Adrenal gland (tissue), 12 donors: ENCODE results near the gene TAF11L13. TPM values are rescaled to one million over a fixed set of nuclear protein-coding genes. Genes with fewer than 3 reads are reported as not detected.

Experiments used
- DNase-seq, 7 donors: peaks; one replicate each; pipeline ENCODE4 v3.0.0-alpha.2; 2019 to 2020
- H3K27ac ChIP-seq, 5 donors: fragments of 200-600 bp; sonication (generic) in 4 of 5; 1 replicate in 3 of 5; 2 replicates in 2 of 5; pipeline versions ENCODE4 v1.5.1 to v1.8.0; 2016 to 2020; ENCODE audit warnings: mild to moderate bottlenecking in 1 of 5
- H3K27me3 ChIP-seq: fragments of 200-600 bp; 2 replicates; pipeline ENCODE4 v1.8.0; 2021
- H3K36me3 ChIP-seq, 2 donors: fragments of 200-600 bp; replicated peaks in 1 of 2; 1 replicate in 1 of 2; 2 replicates in 1 of 2; pipeline versions ENCODE4 v1.5.1 to v1.8.0; 2018 to 2022
- H3K4me1 ChIP-seq, 2 donors: fragments of 200-600 bp; replicated peaks in 1 of 2; 1 replicate in 1 of 2; 2 replicates in 1 of 2; pipeline versions ENCODE4 v1.5.1 to v1.8.0; 2018 to 2021
- H3K4me3 ChIP-seq, 4 donors: fragments of 200-600 bp; sonication (generic) in 3 of 4; one replicate each; pipeline ENCODE4 v1.5.1; 2016 to 2018
- H3K9me3 ChIP-seq, 3 donors: fragments of 200-600 bp; sonication (generic) in 1 of 3; replicated peaks in 1 of 3; 1 replicate in 2 of 3; 2 replicates in 1 of 3; pipeline versions ENCODE4 v1.5.1 to v1.8.0; 2016 to 2021
- POLR2A ChIP-seq, 2 donors: fragments of 450-650 bp; IDR thresholded peaks; one replicate each; pipeline ENCODE4 v1.6.1; 2017; ENCODE audit warnings: antibody characterized with exemption in 2 of 2, mild to moderate bottlenecking in 2 of 2, moderate library complexity in 1 of 2
- WGBS, 4 donors: extraction: QIAGEN DNeasy Blood & Tissue Kit in 2 of 4; methylation state at CpG; one replicate each; pipeline versions ENCODE4 v1.1.5 to v1.1.7; 2013 to 2017; 5-methylcytosine and 5-hydroxymethylcytosine counted together
- intact Hi-C, 2 donors: fragments of 100-400 bp; cut with DNase I; formaldehyde crosslinking; loops; one replicate each; pipeline versions ENCODE4 v1.14.1 to v1.15.0; 2022 to 2023
- polyA plus RNA-seq, 3 donors: library from polyadenylated mRNA; stranded (reverse); fragments of 200-250 nt in 2 of 3; fragments of 350-450 nt in 1 of 3; fragmentation: Illumina TruSeq in 1 of 3; extraction: RNeasy Lipid Tissue Mini Kit (QIAGEN cat#74804) in 1 of 3; gene quantifications; one replicate each; pipeline ENCODE4 v1.2.3, GENCODE V29; 2013 to 2014
- total RNA-seq, 9 donors: library from RNA; depleted of rRNA in 4 of 9; stranded (reverse); fragments of >200 nt in 4 of 9; fragments of 120-200 nt in 1 of 9; fragmentation: NEBNext Ultra II Directional in 1 of 9; extraction: Animal tissue kit (Norgen Biotek cat#: 25700) in 1 of 9; gene quantifications; one replicate each; pipeline versions ENCODE4 v1.1.0 to v1.2.4, GENCODE V29; 2013 to 2023
- TF ChIP-seq, protein P1 (sequence below), 6 experiments: fragments of 450-650 bp in 4 of 6; fragments of 200-600 bp in 2 of 6; sonication (generic) in 1 of 6; IDR thresholded peaks; 1 replicate in 5 of 6; 2 replicates in 1 of 6; pipeline versions ENCODE4 v1.5.1 to v1.8.0; 2016 to 2021; ENCODE audit warnings: antibody characterized with exemption in 6 of 6, mild to moderate bottlenecking in 2 of 6, moderate library complexity in 1 of 6
- donor health status: healthy with polysubstance abuse.
- donor health status: Bipolar disorder and iron deficiency.
- donor health status: DM: yes; HTN: yes; CAD: no.
- donor health status: DM: no; HTN: no; CAD: no.
- donor health status: DM: no; HTN: no; CAD: no.
- donor health status: DM: yes; HTN: yes; CAD: no.

The TAF11L13 gene
- total and polyA plus RNA-seq, 12 donors, result not detected

DNA sequence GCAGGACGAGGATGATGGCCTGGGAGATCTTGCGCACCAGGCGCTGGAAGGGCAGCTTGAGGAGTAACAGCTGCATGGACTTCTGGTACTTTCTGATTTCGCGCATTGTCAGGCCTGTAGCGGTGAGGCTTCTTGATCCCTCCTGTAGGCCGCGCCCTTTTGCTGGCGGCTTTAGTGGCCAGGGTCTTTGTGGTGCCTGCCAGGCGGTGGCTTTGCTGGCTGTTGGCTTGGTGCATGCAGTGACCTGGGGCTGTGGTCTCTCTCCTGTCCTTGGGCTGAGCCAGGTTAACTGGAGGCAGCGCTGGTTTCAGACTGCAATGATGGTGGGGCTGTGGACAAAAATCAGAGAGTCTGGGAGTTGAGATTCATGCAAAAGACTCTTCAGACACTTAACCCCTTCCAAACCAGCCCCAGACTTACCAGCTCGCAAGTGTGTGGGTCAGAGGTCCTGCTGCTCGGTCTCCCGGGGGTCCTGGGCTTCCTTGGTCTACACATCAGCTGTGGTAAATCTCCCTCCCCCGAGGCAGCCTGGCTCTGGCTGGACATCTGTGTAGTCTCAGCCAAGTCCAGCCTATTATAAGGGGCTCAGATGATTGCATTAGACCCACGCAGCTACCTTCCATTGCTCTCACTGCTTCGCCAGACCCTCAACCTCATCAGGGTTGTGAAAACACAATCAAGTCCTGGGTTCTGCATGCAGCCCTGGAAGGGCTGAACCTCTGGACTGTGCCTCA is 16.8 kb upstream of the TAF11L13 start:
- H3K27me3 ChIP-seq, result no peaks in the 10 kb centered on the region
- no peaks in the 10 kb centered on the region for H3K9me3 ChIP-seq
- no peak overlapping the region for H3K4me3 ChIP-seq
- DNase-seq, result no peak
- no peaks in the 10 kb centered on the region for H3K4me1 ChIP-seq
- H3K36me3 ChIP-seq, result no peaks in the 10 kb centered on the region
- WGBS, 4 donors, result 87 to 92% (median 91%) methylated on average over 13 to 17 of the region's 17 CpGs
- TF ChIP-seq, protein P1, sequence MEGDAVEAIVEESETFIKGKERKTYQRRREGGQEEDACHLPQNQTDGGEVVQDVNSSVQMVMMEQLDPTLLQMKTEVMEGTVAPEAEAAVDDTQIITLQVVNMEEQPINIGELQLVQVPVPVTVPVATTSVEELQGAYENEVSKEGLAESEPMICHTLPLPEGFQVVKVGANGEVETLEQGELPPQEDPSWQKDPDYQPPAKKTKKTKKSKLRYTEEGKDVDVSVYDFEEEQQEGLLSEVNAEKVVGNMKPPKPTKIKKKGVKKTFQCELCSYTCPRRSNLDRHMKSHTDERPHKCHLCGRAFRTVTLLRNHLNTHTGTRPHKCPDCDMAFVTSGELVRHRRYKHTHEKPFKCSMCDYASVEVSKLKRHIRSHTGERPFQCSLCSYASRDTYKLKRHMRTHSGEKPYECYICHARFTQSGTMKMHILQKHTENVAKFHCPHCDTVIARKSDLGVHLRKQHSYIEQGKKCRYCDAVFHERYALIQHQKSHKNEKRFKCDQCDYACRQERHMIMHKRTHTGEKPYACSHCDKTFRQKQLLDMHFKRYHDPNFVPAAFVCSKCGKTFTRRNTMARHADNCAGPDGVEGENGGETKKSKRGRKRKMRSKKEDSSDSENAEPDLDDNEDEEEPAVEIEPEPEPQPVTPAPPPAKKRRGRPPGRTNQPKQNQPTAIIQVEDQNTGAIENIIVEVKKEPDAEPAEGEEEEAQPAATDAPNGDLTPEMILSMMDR (IDR thresholded peaks at IDR 0.05), result no peak
- TF ChIP-seq POLR2A (IDR thresholded peaks at IDR 0.05), result no peak
- no peak overlapping the region for H3K27ac ChIP-seq
- intact Hi-C loops, result no loop called here

DNA sequence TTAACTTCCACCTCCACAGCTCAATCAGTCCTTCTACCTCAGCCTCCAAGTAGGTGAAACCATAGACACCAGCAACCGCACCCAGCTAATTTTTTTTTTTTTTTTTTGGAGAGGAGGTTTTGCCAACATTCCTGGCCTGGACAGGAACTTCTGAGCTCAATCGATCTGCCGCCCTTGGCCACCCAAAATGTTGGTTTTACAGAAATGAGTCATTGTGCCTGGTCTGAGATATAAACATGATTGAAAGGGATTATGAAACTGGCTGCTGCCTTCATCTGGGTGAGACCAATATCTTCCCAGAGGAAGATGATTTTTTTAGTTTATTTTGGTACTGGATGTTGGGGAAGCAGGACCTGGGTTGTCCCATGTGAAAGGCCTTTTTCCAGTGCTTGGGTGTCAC is 12.5 kb upstream of the TAF11L13 start:
- 69 to 89% (median 85%) methylated on average over 3 of the region's 3 CpGs for WGBS, 4 donors
- no peak overlapping the region for H3K4me3 ChIP-seq
- no peak for TF ChIP-seq POLR2A (IDR thresholded peaks at IDR 0.05)
- TF ChIP-seq, protein P1 (IDR thresholded peaks at IDR 0.05), result no peak
- H3K36me3 ChIP-seq, result no peaks in the 10 kb centered on the region
- H3K27ac ChIP-seq, result no peak overlapping the region
- H3K4me1 ChIP-seq, result no peaks in the 10 kb centered on the region
- intact Hi-C loops, result no loop called here
- no peak for DNase-seq
- no peaks in the 10 kb centered on the region for H3K9me3 ChIP-seq
- H3K27me3 ChIP-seq, result no peaks in the 10 kb centered on the region

DNA sequence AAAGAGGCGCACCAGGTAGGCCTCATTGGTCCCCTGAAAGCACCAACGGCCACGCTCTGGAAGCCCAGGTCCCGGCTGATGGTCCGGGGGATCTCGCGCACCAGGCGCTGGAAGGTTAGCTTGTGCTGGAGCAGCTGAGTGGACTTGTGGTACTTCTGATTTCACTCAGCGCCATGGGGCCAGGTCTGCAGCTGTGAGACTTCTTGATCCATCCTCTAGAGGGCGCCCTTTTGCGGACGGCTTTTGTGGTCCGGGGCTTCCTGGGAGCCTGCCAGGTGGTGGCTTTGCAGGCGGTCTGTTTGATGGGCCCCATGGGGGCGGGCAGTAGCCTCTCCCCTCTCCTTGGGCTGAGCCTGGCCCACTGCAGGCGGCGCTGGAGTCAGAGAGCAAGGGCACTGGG is 11.3 kb upstream of the TAF11L13 start:
- no peak overlapping the region for H3K27ac ChIP-seq
- no peaks in the 10 kb centered on the region for H3K36me3 ChIP-seq
- intact Hi-C loops, result no loop called here
- no peaks in the 10 kb centered on the region for H3K9me3 ChIP-seq
- WGBS, 4 donors, result 83 to 85% (median 85%) methylated on average over 6 to 17 of the region's 17 CpGs; no CpG with 5 or more reads in 1 of the 4 donors
- no peaks in the 10 kb centered on the region for H3K27me3 ChIP-seq
- no peak for DNase-seq
- H3K4me3 ChIP-seq, result no peak overlapping the region
- H3K4me1 ChIP-seq, result no peaks in the 10 kb centered on the region
- no peak for TF ChIP-seq POLR2A (IDR thresholded peaks at IDR 0.05)
- TF ChIP-seq, protein P1 (IDR thresholded peaks at IDR 0.05), result no peak

DNA sequence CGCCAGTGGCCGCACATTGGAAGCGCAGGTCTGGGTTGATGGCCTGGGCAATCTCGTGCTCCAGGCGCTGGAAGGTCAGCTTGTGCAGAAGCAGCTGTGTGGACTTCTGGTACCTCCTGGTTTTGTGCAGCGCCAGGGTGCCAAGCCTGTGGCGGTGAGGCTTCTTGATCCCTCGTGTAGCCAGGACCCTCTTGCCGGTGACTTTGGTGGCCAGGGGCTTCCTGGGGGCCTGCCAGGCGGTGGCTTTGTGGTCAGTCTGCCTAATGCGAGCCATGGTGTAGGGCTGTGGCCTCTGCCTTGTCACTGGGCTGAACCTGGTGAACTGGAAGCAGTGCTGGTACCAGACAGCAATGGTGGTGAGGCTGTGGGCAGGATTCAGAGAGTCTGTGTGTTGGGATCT is 6.2 kb upstream of the TAF11L13 start:
- no peak for DNase-seq
- Histone ChIP-seq H3K27me3 (no peaks in the 10 kb centered on the region), H3K27ac (no peak overlapping the region), H3K36me3 (no peaks in the 10 kb centered on the region), H3K4me1 (no peaks in the 10 kb centered on the region), H3K4me3 (no peak overlapping the region), H3K9me3 (no peaks in the 10 kb centered on the region)
- TF ChIP-seq, protein P1 (IDR thresholded peaks at IDR 0.05), result no peak
- no peak for TF ChIP-seq POLR2A (IDR thresholded peaks at IDR 0.05)
- intact Hi-C loops, result no loop called here
- WGBS, 4 donors, result 79 to 93% (median 85%) methylated on average over 7 to 11 of the region's 11 CpGs
